HG03442 (cell line): Measurements from ENCODE around the gene DUS4L.
"Not testable (repeated sequence)": the region's sequence is repeated elsewhere in the genome, so short reads cannot be mapped to it uniquely, and the experiment has no call there.

ENCODE experiments used
- ATAC-seq: cut with Tn5 transposase; IDR thresholded peaks from one replicate; pipeline ENCODE4 v1.9.1; 2021; ENCODE audit warnings: mild to moderate bottlenecking, moderate library complexity; ENCODE audit not compliant: unreplicated experiment

The DUS4L gene

DNA sequence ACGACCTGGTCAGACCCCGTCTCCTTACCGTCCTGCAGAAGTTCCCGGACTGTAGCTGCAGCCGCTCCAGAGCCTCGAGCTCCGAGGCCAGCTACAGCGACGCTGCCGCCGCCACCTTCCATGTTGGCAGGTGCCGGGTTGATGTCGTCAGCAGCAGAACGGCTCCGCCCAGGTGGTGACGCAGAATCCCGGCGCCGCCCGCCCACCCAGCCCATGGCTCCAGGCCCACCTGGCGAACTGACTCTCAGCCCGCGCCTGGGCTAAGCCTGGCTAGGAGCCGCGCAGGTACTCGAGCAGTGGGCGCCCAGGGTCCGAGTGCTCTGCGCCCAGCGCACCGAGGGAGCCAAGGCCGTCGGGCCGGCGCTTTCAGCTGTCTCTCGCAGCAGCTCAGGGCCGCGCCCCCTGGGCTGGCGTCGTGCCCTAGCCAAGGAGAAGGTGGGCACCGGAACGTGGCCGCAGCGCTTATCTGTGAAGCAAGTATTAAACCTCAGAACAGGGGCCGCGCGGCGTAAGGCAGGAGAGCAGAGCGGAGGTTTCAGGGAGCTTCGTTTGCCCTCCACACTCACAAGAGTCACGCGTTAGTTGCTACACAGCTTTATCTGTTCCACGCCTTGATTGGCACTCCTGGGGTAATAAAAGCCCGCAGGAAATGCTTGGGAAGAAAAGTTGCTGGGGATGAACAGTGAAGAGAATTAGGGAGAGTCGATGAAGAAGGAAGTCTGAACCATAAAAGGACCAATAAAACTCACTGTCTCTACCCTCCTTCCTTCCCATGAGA, at the start of gene DUS4L, which contains the start of gene COG5:
DUS4L (plus strand) TSS at position 197 of the 778 bp plus-strand sequence. CDS start 3,100 bp downstream, outside the sequence.
COG5 (minus strand) TSS at position 146 of the 778 bp plus-strand sequence; CDS start at position 122, 24 bp downstream.
- ATAC-seq: peak; percentile 94

DNA sequence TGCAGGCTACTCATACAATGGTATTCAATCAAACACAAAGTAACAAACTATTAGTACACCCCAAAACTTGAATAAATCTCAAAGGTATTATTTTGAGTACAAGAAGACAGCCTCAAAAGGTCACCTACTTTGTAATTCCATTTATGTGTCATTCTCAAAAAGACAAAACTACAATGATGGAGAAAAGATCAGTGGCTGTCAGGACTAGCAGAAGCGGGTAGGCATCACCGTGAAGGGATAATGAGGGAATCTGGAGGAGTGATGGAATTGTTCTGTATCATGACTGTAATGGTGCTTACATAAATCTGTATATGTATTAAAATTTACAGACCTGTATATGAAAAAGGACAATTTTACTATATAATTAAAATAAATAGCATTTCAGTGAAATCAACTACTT, 37.1 kb upstream of the DUS4L start:
- no peak for ATAC-seq

DNA sequence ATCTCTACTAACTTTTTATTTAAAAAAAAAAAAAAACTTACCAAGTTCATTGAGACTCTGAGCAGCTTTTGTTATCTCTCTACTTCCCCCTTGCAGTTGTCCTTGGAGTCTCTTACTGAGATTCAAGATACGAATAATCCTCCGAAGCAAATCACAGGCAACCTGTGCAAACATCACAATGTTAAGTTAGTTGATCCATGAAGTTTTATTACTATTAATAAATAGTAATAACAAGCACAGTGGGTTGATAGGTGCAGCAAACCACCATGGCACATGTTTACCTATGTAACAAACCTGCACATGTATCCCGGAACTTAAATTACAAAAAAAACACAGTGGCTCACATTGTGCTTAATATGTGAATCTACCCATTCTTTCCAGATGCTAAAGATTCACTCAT, 36.6 kb upstream of the DUS4L start:
- no peak for ATAC-seq

- ATAC-seq: no peak
Measured at GRCh38 chr7:107528461-107528860, 35.3 kb upstream of the DUS4L start.

- no peak for ATAC-seq
Measured at GRCh38 chr7:107530751-107531150, 33.0 kb upstream of the DUS4L start.

DNA sequence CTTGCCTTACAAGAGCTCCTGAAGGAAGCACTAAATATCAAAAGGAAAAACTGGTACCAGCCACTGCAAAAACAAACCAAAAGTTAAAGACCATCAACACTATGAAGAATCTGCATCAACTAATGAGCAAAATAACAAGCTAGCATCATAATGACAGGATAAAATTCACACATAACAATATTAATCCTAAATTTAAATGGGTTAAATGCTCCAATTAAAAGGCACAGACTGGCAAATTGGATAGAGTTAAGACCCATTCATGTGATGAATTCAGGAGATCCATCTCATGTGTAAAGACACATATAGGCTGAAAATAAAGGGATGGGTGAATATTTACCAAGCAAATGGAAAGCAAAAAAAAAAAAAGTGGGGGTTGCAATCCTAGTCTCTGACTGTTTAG, 29.6 kb upstream of the DUS4L start:
- no peak for ATAC-seq

- not testable (repeated sequence) for ATAC-seq
Measured at GRCh38 chr7:107537228-107537627, 26.5 kb upstream of the DUS4L start.

DNA sequence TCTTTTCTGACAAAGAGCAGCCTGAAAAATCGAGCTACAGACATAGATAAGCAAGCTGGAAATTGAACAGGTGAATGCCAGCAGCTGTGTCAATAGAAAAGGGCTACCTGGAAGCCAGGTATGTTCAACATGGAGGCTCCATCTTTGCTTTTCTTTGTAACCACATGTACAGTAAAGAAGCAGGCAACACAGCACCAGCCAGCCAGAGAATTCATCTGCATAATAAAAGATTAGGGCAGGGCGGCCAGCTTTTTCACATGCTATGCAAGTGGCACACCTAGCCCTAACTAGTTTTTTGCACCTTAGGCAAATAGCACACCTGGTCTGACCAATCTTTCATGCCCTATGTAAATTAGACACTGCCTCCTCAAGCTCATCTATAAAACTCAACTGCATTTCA, 25.8 kb upstream of the DUS4L start:
- no peak for ATAC-seq

GRCh38 chr7:107543338-107543993, 20.3 kb upstream of the DUS4L start:
- no peak for ATAC-seq

DNA sequence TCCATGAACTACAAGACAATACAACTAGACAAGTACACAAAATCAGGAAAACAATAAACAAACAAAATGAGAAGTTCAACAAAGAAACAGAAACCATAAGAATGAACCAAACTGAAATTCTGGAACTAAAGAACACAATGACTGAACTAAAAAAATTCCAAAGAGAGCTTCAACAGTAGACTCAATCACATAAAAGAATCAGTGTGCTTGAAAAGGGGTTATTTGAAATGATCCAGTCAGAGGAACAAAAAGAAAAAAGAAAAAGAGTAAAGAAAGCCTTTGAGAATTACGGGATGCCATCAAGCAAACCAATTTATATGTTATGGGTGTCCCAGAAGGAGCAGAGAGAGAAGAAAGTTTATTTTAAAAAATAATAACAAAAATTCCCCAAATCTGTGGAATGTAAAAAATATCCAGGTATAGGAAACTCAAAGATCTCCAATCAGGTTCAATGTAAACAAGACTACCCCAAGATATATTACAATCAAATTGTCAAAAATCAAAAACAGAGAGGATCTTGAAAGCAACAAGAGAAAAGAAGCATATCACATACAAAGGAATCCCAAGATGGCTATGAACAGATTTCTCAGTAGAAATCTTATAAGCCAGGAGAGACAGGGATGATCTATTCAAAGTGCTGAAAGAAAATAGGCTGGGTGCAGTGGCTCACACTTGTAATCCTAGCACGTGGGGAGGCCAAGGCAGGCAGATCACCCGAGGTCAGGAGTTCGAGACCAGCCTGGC, 18.8 kb upstream of the DUS4L start:
- no peak for ATAC-seq

DNA sequence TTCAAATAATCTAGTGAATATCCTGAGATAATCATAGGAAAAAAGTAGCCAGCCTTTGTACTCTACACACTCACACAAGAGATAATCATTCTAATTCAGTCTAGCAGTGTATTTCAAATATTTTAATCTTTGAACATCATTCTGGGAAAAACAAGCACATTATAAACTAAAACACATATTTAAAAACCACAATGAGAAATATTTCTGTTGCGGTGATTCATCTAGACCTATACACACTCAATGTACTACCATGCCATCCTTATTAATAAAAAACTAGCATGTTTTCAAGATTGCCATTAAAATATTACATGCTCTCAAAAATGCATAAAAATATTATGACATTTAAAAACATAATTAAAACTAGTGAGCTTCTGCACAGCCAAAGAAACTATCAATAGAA, 11.8 kb upstream of the DUS4L start:
- no peak for ATAC-seq

DNA sequence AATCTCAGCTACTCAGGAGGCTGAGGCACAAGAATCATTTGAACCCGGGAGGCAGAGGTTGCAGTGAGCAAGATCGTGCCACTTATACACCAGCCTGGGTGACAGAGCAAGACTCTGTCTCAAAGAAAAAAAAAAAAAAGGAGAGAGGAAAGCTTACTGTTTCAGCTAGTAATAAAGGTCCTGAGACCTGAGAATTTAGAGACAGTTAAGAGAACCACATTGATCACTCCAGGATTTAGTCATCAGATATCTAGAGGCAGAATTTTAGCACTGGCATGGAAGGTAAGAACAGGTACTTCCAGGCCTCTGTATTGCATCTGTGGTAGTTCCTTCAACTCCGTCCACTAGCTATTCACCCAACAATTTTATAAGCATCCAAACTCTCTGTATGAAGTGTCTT, 7.9 kb upstream of the DUS4L start:
- no peak for ATAC-seq

- ATAC-seq: no peak
Measured at GRCh38 chr7:107559864-107560263, 3.9 kb upstream of the DUS4L start.

DNA sequence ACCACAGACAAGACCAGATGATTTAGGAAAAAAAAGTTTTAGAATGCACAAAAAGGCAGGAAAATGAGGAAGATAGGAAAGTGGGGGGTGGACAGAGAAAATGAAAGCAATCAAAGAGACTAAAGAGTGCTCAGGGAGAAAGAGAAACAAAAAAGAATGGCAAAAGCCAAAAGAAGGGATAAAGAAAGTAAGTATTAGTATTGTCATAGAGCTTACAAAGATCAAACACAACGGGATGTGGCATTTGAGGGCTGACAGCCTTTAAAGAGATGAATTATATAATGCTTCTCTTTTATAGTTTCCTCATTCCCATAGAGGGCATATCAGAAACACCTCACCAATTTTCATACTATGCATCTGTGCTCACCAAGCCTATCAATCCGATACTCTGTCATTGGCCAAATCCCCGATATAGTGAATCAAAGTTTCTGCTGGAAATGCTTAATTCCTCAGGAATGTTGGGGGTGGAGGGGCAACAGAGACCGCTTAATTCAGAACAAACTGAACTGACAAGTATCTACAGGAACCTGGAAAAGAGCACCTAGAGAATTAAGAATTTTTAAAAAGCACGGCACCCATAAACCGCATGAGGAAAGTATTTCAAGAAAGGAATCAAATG, 2.8 kb upstream of the DUS4L start:
- no peak for ATAC-seq

GRCh38 chr7:107563081-107563774, 543 bp upstream of the DUS4L start:
- ATAC-seq: peak; percentile 52

DNA sequence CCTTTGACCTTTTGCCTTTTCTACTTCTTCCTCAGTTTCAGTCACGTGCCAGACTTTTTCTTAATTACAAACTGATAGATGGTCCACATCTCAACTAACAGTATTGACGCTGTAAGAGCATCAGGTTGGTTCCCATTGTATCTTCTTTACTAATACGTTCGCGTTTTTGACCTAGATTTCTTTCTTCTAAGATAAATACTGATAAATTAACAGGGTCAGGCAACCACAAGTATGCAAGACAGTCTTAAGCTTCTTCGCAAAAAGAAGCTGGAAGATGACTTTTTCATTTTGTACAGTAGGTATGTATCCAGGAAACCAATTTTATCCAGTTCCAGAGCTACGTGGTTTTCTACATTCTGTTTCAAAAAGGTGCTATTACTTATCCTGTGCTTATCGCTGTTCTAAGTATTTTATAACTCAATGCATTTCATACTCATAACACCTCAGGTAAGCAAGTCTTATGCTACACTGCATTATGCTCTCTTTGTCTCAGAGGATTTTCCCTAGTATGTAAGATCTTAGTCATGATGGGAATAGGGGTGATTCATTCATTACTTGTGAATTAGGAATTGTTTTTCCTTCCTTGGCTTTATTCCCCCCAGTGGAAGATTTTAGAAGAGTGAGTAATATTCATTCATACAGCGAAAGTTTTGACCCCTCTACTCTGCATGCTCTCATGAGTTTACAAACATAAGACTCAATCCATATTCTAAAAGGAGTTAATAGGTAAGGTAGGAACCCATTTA, 955 bp downstream of the DUS4L start:
- no peak for ATAC-seq

DNA sequence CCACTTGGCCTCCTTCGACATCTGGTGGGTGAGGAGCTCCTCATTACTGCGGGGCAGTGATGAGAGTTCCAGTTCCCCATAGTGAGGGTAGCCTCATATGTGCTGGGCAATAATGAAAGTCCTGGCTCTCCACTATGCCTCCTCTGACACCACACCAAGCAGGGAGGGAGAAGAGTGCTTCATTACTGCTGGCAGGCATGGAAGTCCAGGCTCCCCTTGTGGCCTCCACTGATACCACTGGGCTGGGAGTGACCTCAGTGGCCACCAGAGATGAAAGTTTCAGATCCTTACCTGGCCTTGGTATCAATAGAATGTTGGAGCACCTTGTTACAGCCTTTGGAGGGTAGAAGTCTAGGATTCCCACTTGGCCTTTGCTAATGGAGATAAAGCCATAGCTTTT, 6.5 kb downstream of the DUS4L start:
- ATAC-seq: no peak

DNA sequence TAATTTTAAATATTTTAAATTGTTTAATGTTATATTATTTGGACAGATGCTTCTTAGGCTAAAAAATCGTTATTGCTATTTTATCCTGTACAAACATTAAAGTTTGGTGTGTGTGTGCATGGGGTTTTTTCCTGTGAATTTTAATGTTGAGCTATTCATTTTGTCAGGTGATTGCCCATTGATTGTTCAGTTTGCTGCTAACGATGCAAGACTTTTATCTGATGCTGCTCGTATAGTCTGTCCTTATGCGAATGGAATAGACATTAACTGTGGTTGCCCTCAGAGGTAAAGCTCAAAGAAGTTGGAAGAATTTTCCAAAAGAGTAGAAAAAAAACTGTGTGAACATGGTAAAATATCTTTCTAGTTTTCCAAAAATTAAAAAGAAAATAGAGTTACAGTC, 9.8 kb downstream of the DUS4L start:
- ATAC-seq: no peak

DNA sequence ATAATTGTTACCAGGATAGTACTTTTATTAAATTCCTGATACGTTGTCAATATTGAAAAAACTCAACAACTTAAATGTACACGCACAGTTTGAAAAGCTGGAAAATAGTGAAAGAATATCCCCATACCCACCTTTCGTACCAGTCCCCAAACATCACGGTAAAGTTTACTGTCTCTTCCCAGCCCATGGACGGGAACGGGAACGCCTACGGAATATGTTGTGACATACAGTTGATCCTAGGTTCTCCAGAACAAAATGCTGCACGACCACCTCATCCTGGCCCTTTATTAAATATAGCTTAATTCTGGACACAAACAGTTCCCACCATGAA, 15.7 kb downstream of the DUS4L start:
- no peak for ATAC-seq
